Hematopoietic multipotent progenitor cell treated with erythropoietin and hydrocortisone succinate and interleukin-3 and kit ligand, for 8 days (in vitro differentiated cells): Measurements from ENCODE around the gene CKAP2.
A peak's percentile ranks its signal among the peaks of the same experiment; 100 is the strongest.
"Not testable (repeated sequence)": the region's sequence is repeated elsewhere in the genome, so short reads cannot be mapped to it uniquely, and the experiment has no call there.

Experiments used
- DNase-seq: peaks from one replicate; pipeline ENCODE4 v3.0.0-alpha.2; 2015

The CKAP2 gene

GRCh38 chr13:52454820-52455676 lies at the start of gene CKAP2:
Gene CKAP2 (plus strand): TSS chr13:52455478. CDS start chr13:52455557, 79 bp downstream.
- peak; percentile 96 for DNase-seq

- no peak for DNase-seq
Measured at GRCh38 chr13:52405767-52406494, 49.3 kb upstream of the CKAP2 start, which contains the start of gene THSD1. Gene THSD1 (minus strand): TSS chr13:52406172. CDS start chr13:52402600, 3,572 bp downstream.

- no peak for DNase-seq
Measured at GRCh38 chr13:52406629-52407028, 48.6 kb upstream of the CKAP2 start.

GRCh38 chr13:52407436-52407835 lies 47.8 kb upstream of the CKAP2 start:
- not testable (repeated sequence) for DNase-seq

GRCh38 chr13:52408071-52408658 lies 47.1 kb upstream of the CKAP2 start:
- not testable (repeated sequence) for DNase-seq

- DNase-seq, result no peak
Measured at GRCh38 chr13:52411629-52412028, 43.6 kb upstream of the CKAP2 start.

- no peak for DNase-seq
Measured at GRCh38 chr13:52412128-52412527, 43.1 kb upstream of the CKAP2 start.

- no peak for DNase-seq
Measured at GRCh38 chr13:52414051-52414450, 41.2 kb upstream of the CKAP2 start.

GRCh38 chr13:52414963-52415362 lies 40.3 kb upstream of the CKAP2 start:
- no peak for DNase-seq

GRCh38 chr13:52419080-52419479 lies 36.2 kb upstream of the CKAP2 start:
- no peak for DNase-seq

GRCh38 chr13:52421216-52421615 lies 34.1 kb upstream of the CKAP2 start:
- no peak for DNase-seq

GRCh38 chr13:52428295-52428694 lies 27.0 kb upstream of the CKAP2 start:
- DNase-seq, result peak; percentile 52

- DNase-seq, result no peak
Measured at GRCh38 chr13:52432456-52432855, 22.8 kb upstream of the CKAP2 start.

GRCh38 chr13:52446265-52446664 lies 9.0 kb upstream of the CKAP2 start:
- DNase-seq, result no peak

- DNase-seq, result no peak
Measured at GRCh38 chr13:52447354-52447753, 7.9 kb upstream of the CKAP2 start.

- no peak for DNase-seq
Measured at GRCh38 chr13:52447815-52448552, 7.3 kb upstream of the CKAP2 start.

GRCh38 chr13:52449331-52450011 lies 5.8 kb upstream of the CKAP2 start:
- DNase-seq, result no peak

GRCh38 chr13:52450012-52450792 lies 5.1 kb upstream of the CKAP2 start, which contains the start of gene VPS36:
Gene VPS36 (minus strand): TSS chr13:52450634. CDS start chr13:52450594, 40 bp downstream.
- peak; percentile 94 for DNase-seq

GRCh38 chr13:52450793-52451116 lies 4.5 kb upstream of the CKAP2 start:
- no peak for DNase-seq

- DNase-seq, result no peak
Measured at GRCh38 chr13:52451135-52451804, 4.0 kb upstream of the CKAP2 start.

GRCh38 chr13:52452470-52452869 lies 2.8 kb upstream of the CKAP2 start:
- DNase-seq, result no peak
